Prostate gland (tissue), 2 donors: ENCODE results near the gene TECR.

Source experiments
- POLR2A ChIP-seq: fragments of 450-650 bp; IDR thresholded peaks from one replicate; pipeline ENCODE4 v1.6.1; 2016; ENCODE audit warnings: antibody characterized with exemption, mild to moderate bottlenecking
- POLR2AphosphoS5 ChIP-seq: sonication (generic); formaldehyde crosslinking; IDR thresholded peaks from one replicate; pipeline ENCODE4 v1.6.1; 2017; ENCODE audit warnings: antibody characterized with exemption
- TF ChIP-seq, protein P1 (sequence below), 4 experiments: fragments of 200-600 bp in 2 of 4; fragments of 450-650 bp in 2 of 4; sonication (generic) in 2 of 4; IDR thresholded peaks; 1 replicate in 3 of 4; 2 replicates in 1 of 4; pipeline ENCODE4 v1.5.1; 2016 to 2019; ENCODE audit warnings: antibody characterized with exemption in 4 of 4, mild to moderate bottlenecking in 2 of 4, moderate library complexity in 2 of 4

- TF ChIP-seq, protein P1, sequence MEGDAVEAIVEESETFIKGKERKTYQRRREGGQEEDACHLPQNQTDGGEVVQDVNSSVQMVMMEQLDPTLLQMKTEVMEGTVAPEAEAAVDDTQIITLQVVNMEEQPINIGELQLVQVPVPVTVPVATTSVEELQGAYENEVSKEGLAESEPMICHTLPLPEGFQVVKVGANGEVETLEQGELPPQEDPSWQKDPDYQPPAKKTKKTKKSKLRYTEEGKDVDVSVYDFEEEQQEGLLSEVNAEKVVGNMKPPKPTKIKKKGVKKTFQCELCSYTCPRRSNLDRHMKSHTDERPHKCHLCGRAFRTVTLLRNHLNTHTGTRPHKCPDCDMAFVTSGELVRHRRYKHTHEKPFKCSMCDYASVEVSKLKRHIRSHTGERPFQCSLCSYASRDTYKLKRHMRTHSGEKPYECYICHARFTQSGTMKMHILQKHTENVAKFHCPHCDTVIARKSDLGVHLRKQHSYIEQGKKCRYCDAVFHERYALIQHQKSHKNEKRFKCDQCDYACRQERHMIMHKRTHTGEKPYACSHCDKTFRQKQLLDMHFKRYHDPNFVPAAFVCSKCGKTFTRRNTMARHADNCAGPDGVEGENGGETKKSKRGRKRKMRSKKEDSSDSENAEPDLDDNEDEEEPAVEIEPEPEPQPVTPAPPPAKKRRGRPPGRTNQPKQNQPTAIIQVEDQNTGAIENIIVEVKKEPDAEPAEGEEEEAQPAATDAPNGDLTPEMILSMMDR (IDR thresholded peaks at IDR 0.05): peak in 2 of 4 experiments; percentile 12 to 23
- peak; percentile 100 for TF ChIP-seq POLR2A
- TF ChIP-seq POLR2AphosphoS5: peak; percentile 98
Observed at GRCh38 chr19:14529254-14530004, at the start of gene TECR.
